Measurements from ENCODE around the gene CEP112.

The CEP112 gene

DNA sequence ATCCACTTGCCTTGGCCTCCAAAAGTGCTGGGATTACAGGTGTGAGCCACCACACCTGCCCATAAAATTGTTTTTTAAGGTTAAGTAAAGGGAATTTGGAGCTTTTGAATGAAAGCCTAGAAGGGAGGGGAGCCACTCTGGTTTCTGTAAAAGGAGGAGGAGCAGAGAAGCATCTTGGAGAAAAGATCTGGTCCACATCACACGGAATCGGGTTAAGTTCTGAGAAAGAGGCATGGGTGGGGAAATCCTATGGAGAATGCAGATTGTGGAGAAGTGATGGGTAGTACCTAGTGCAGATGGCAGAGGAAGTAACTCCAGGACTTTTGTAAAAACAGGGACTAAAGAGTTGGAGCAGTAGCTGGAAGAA is 18.3 kb upstream of the CEP112 start:
- TF ChIP-seq, protein P1, sequence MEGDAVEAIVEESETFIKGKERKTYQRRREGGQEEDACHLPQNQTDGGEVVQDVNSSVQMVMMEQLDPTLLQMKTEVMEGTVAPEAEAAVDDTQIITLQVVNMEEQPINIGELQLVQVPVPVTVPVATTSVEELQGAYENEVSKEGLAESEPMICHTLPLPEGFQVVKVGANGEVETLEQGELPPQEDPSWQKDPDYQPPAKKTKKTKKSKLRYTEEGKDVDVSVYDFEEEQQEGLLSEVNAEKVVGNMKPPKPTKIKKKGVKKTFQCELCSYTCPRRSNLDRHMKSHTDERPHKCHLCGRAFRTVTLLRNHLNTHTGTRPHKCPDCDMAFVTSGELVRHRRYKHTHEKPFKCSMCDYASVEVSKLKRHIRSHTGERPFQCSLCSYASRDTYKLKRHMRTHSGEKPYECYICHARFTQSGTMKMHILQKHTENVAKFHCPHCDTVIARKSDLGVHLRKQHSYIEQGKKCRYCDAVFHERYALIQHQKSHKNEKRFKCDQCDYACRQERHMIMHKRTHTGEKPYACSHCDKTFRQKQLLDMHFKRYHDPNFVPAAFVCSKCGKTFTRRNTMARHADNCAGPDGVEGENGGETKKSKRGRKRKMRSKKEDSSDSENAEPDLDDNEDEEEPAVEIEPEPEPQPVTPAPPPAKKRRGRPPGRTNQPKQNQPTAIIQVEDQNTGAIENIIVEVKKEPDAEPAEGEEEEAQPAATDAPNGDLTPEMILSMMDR (IDR thresholded peaks at IDR 0.05; ENCODE audit: extremely low read depth, insufficient read depth, missing control alignments) = no peak
- no peak for DNase-seq (ENCODE audit: low spot score)
- in situ Hi-C loops (cut with MboI; ENCODE audit: low pct_unique_long_range_greater_than_20kb, low sequenced_read_pairs, unreplicated experiment) = no loop called here

DNA sequence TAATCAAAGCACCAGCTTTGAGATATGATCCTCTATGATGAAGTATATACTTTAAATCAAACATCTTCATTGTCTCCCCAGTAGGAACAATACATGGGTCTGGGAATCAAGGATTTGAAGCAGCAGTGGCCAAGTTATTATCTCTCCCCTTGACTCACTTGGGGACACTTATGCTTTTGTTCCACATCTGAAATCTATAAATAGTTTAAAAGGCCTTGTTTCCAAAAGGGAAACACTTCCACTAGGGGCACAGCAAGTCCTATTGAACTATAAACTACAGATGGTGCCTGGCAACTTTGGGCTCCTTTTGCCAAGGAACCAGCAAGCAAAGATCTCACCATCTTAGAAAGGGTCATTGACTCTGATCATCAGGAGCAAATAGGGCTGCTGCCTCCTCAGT is 16.0 kb upstream of the CEP112 start:
- TF ChIP-seq, protein P1 (IDR thresholded peaks at IDR 0.05; ENCODE audit: extremely low read depth, insufficient read depth, missing control alignments) = no peak
- DNase-seq (ENCODE audit: low spot score) = no peak
- in situ Hi-C loops (cut with MboI; ENCODE audit: low pct_unique_long_range_greater_than_20kb, low sequenced_read_pairs, unreplicated experiment) = no loop called here

DNA sequence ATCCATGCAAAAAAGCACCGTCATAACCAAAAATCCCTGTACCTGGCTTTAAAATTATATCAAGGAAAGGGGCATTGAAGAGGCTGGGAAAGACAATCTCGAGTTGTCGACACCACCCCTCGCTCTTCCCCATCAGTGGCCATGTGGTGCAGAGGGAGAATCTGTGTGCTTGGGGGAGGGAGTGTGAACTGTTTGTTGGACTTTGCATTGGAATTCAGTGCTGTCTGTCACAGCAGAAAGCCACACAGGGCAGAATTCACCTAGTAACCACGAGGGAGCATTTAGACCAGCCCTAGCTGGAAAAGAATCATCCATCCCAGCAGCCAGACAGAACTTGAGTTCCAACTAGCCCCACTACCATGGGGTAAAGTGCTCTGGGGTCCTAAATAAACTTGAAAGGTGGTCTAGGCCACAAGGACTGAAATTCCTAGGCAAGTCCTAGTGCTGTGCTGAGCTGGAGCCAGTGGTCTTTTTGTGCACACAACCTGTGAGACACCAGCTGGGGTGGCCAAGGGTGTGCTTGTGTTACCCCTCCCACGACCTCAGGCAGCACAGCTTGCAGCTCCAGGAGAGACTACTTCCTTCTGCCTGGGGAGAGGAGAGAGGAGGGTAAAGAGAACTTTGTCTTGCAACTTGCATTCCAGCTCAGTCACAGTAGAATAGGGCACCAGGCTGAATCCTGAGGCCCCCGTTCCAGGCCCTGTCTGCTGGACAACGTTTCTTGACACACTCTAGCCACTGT is 11.5 kb upstream of the CEP112 start:
- DNase-seq (ENCODE audit: low spot score) = no peak
- in situ Hi-C loops (cut with MboI; ENCODE audit: low pct_unique_long_range_greater_than_20kb, low sequenced_read_pairs, unreplicated experiment) = no loop called here
- TF ChIP-seq, protein P1 (IDR thresholded peaks at IDR 0.05; ENCODE audit: extremely low read depth, insufficient read depth, missing control alignments) = no peak

DNA sequence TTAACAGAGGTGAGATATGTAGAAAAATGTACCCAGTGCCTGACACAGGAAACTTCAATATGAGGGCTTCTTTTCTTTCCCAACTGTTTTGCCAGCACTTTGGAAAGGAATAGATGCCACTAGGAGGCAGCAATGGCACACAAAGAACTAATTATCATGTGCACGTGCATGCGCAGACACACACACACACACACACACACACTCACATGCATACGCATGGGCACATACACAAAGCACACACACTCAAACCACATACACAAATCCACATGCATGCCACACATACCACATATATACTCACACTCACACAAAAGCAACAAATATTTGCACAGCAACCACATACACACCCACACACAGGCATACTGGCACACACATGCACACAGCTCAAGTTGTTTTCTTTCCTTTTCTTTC is 8.8 kb upstream of the CEP112 start:
- no peak for DNase-seq (ENCODE audit: low spot score)
- in situ Hi-C loops (cut with MboI; ENCODE audit: low pct_unique_long_range_greater_than_20kb, low sequenced_read_pairs, unreplicated experiment) = no loop called here
- TF ChIP-seq, protein P1 (IDR thresholded peaks at IDR 0.05; ENCODE audit: extremely low read depth, insufficient read depth, missing control alignments) = no peak

DNA sequence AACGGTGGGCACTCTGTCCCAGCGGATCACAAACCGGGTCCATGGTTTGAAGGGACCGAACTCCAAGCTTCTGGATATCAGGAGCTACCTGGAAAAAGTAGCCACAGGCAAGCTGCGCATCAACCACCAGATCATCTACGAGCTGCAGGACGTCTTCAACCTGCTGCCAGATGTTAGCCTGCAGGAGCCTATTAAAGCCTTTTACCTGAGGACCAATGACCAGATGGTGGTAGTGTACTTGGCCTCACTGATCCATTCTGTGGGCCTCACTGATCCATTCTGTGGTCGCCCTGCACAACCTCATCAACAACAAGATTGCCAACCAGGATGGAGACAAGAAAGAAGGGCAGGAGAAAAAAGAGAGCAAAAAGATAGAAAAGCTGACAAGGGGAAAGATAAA is 6.3 kb upstream of the CEP112 start:
- in situ Hi-C loops (cut with MboI; ENCODE audit: low pct_unique_long_range_greater_than_20kb, low sequenced_read_pairs, unreplicated experiment) = no loop called here
- no peak for DNase-seq (ENCODE audit: low spot score)
- TF ChIP-seq, protein P1 (IDR thresholded peaks at IDR 0.05; ENCODE audit: extremely low read depth, insufficient read depth, missing control alignments) = no peak

DNA sequence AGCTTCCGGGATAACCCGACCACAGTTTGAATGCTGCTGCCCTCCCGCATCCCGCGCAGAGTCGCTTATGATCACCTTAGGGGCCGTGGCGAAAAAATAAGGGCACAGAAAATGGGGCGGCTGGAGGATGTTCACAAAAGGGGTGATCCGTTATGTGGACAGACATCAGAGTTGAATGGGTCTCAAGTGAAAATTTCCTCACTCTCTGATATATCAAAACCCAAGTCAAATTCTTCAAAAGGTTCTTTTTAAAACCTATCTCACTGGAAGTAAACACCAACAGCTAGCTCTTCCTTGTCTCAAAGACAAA is 400 bp upstream of the CEP112 start:
- in situ Hi-C loops (cut with MboI; ENCODE audit: low pct_unique_long_range_greater_than_20kb, low sequenced_read_pairs, unreplicated experiment) = no loop called here
- DNase-seq (ENCODE audit: low spot score) = no peak
- TF ChIP-seq, protein P1 (IDR thresholded peaks at IDR 0.05; ENCODE audit: extremely low read depth, insufficient read depth, missing control alignments) = no peak

Measured in GM13977 (cell line).